Inflammatory macrophage (primary cell): ENCODE results near the gene SRSF1.
"Not testable (repeated sequence)": the region's sequence is repeated elsewhere in the genome, so short reads cannot be mapped to it uniquely, and the experiment has no call there.

Source experiments
- DNase-seq, 2 donors: peaks; one replicate each; pipeline ENCODE4 v3.0.0-alpha.2; 2020 to 2022

The SRSF1 gene

GRCh38 chr17:57963149-57963511 lies 43.9 kb downstream of the SRSF1 start:
- DNase-seq = no peak

- peak; percentile 40 for DNase-seq
Observed at GRCh38 chr17:57962279-57963148, 44.5 kb downstream of the SRSF1 start.

DNA sequence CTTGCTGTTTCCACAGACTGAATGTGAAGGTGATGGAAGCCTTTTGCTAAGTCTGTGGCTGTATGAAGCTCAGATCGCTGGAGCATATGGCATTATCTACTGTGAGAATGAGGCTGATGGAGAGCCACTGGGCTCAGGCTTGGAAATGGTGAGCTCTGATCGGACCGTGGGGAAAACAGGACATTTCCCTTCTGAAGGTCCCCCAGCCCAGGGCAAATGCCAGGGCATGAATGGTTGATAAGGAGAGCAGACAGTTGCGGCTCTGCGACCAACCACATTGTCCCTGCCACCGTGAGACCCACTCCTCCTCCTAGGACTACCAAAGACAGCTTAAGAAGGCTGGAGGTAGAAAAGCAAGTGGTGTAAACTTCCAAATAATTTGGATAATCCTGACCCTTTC lies 47.1 kb downstream of the SRSF1 start:
- no peak for DNase-seq

DNA sequence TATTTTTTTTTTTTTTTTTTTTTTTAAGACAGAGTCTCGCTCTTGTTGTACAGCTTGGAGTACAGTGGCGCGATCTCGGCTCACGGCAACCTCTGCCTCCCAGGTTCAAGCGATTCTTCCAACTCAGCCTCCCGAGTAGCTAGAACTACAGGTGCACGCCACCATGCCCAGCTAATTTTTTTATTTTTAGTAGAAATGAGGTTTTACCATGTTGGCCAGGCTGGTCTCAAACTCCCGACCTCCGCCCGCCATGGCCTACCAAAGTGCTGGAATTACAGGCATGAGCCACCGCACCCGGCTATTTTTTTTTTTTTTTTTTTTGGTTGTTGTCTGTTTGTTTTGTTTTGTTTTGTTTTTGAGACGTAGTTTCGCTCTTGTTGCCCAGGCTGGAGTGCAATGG lies 48.7 kb downstream of the SRSF1 start:
- DNase-seq = not testable (repeated sequence)

DNA sequence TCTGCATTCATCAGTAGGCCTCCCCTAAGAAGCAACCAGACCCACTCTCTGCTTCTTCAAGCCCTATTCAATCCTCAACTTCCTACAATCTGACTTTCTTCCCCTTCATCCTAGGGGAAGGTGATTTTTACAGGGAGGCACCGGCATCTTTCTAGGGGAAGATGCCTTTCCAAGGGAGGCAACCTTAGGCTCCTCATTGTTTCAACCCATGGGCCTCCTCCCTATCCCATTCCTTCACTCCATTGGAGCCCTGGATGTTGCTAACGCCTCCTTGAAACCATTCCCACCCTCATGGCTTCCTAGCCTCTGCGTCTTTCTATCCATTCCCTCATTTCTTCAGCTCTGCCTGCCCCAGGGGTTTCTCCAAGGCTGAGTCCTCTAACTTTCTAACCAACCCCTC lies 49.2 kb downstream of the SRSF1 start:
- no peak for DNase-seq

DNA sequence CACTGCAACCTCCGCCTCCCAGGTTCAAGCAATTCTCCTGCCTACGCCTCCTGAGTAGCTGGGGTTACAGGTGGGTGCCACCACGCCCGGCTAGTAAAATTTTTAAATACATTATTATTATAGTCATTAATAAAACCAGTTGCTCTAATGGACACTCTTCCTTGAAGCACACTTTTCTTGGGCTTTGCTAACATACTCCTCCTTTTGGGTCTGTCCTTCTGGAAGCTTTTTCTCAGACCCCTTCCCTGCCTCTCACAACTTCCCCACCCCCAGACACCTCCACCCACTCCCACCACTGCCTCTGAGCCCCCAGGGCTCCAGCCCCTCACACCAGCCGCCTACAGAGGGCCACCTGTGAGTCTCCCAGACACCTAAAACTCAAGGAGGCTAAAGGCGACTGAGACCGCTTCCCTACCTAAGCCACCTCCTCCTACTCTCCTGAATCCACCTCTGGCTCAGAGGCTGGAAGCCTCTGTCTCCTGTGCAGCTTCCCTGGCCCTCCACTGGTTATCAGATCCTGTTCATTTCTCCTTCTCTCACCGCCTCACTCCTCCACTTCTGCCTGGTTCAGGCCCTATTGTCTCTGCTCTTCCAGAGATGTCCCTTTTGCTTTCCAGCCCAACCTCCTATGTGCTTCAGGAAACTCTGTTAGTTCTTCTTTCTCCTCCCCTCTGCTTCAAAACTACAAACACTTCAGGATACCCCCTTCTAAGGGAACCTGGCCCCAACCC lies 49.8 kb downstream of the SRSF1 start:
- DNase-seq = no peak

GRCh38 chr17:57956291-57957119 lies 50.5 kb downstream of the SRSF1 start:
- no peak for DNase-seq

DNA sequence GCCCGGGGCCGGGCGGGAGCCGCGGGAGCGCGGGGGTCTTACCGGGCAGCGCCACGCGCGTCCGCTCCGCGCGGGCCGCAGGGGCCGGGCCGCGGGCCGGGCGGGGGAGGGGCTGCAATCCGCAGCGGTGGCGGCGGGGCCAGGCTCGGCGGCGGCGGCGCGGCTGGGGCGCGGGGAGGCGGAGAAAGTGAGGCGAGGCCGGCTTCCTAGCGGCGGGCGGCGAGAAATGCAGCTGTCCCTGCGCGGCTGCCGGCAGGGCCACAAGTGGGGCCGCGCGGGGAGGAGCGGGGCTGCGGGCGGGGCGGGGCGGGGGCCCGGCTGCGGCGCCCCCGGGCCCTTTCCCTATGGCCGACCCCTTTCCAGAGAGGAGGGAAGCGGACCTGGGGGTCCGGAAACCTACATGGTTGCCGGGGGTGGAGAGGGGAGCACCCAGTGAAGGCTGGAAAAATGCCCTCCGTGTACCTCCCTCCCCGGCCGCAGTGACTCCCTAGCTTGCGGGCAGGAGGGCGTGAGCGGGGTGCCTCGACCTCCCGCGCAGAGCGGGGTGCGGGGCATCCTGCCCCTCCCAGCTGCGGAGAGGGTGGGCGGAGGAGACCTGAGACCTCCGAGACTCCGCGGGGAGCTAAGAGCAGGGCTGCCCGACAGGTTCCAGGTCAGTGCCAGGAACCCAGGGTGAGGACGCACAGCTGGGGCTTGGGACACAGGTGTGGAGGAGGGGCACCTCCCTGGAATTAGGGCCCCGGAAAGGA lies 51.7 kb downstream of the SRSF1 start, which contains the start of gene CUEDC1:
CUEDC1 (minus strand) TSS at position 230 of the 749 bp plus-strand sequence. CDS start 69,848 bp downstream, outside the sequence.
- peak; percentile 60 to 76 for DNase-seq

DNA sequence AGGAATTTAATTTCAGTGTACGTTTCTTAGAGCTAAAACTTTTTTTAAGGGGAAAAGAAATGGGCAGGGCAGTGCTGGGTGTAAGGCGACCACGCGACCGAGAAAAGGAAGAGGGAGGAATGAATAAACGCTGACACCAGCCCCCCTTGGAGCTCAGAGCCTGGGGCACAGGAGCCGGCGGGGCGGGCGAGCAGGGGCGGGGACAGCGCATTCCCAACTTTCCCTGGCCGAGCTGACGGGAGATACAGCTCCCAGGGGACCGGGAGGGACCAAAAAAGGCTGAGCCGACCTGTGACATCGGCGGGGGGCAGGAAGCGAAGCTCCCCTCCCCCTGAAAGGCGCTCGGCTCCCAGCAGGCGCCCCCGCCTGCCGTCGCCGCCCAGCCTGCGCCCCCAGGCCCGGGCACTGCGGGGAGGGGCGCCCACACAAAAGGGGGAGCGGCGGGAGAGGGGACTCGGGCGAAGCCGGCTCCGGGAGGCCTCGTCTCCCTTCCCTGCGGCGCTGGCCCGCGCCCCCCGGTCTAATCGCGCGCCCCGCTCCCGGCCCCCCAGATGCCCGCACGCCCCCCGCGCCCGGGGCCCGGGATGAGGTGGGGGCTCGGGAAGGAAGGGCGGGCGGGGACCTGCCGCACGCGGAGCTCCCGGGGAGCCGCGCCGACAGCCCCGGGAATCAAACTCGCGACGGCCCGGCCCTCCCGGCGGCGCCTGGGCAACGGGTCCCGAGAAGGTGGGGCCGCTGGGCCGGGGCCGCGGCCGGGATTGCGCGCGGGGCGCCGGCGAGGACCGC lies 52.5 kb downstream of the SRSF1 start:
- no peak for DNase-seq

- DNase-seq = no peak
Observed at GRCh38 chr17:57953705-57954396, 53.2 kb downstream of the SRSF1 start.
